GM12872 (cell line): Measurements from ENCODE around the gene MICAL2.

ENCODE experiments used
- TF ChIP-seq, protein P1 (sequence below): IDR thresholded peaks from 3 replicates; pipeline ENCODE4 v1.5.1; 2011; ENCODE audit warnings: low read depth, mild to moderate bottlenecking, low read length, moderate library complexity; ENCODE audit not compliant: insufficient read depth

MICAL2 gene

DNA sequence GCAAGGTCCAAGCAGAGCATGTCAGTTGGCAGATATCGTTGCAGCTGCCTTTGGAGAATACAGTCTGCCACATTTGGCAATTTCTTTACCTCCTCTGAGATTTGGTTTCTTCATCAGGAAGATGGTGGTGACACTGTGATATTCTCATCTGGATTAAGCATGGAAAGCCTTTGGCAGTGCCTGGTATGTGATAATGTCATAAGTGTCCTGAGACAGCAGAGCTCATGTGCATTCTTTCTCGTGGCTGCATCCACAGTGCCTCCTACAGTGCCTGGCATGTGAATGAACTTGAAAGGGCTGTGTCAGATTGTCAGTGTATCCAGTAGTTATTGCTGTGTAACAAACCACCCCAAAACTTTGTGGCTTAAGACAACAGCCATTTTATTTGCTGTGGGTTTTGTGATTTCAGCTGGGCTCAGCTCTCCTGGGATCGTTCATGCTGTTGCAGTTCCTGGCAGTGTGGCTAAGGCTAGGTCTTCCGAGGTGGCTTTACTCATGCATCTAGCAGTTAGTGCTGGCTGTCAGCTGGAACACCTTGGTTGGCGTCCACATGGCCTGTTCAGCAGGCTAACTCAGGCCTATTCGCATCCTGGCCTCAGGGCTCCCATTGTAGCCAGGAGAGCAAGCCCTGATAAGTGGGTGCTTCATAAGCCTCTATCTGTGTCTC lies 35.7 kb upstream of the MICAL2 start:
- TF ChIP-seq, protein P1, sequence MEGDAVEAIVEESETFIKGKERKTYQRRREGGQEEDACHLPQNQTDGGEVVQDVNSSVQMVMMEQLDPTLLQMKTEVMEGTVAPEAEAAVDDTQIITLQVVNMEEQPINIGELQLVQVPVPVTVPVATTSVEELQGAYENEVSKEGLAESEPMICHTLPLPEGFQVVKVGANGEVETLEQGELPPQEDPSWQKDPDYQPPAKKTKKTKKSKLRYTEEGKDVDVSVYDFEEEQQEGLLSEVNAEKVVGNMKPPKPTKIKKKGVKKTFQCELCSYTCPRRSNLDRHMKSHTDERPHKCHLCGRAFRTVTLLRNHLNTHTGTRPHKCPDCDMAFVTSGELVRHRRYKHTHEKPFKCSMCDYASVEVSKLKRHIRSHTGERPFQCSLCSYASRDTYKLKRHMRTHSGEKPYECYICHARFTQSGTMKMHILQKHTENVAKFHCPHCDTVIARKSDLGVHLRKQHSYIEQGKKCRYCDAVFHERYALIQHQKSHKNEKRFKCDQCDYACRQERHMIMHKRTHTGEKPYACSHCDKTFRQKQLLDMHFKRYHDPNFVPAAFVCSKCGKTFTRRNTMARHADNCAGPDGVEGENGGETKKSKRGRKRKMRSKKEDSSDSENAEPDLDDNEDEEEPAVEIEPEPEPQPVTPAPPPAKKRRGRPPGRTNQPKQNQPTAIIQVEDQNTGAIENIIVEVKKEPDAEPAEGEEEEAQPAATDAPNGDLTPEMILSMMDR: no peak

DNA sequence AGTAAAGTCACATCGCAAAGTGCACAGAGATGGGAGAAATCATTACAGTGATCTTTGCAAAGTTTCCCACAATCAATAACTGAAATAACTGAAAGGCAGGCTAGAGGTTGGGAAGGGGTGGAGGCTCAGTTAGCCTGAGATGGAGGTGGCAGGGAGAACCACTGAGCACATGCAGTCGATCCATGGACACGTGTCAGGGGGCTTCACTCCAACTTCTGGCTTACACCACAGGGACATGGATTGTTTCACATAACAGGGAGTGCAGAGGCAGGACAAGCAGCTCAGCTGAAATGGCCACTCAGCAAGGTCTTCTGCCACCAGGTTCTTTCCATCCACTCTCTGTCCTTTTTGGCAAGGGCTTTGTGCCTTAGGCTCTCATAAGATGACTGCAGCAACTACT lies 35.1 kb upstream of the MICAL2 start:
- TF ChIP-seq, protein P1: no peak

DNA sequence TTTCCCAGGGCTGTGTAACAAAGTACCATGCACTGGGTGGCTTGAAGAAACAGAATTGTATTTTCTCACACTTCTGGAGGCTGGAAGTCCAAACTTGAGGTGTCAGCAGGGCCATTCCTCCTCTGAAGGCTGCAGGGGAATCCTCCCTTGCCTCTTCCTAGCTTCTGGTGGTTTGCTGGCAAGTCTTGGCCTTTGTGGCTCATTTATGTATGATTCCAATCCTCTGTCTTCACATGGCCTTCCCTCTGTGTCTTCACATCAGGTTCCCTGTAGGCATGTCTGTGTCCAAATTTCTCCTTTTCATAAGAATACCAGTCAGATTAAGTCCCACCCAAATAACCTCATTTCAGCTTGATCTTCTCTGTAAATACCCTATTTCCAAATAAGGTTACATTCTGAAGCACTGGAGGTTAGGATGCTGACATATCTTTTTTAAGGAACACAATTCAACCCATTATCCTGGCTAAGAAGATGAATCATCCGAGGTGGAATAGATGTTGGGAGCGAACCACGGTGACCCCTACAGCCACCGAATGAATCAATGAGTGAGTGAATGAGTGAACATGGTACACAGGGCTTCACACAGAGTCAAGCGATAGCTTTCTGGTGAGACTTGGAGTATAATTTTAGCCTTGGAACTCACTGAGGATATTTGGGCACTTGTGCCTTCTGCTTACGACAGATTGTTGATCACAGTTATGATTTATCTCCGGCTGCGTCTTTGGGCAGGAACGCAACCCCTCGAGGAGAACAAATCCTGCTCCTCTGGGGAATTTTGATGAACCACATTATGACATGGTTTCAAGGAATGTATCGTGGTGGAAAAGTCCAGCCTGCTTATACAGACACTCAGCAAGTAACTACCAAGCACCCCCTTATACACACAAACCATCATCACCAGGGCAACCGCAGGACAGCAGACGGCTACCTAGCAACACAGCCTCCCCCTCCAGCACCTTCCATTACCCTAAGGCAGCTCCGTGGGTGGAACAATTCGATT lies 34.3 kb upstream of the MICAL2 start:
- TF ChIP-seq, protein P1: no peak

DNA sequence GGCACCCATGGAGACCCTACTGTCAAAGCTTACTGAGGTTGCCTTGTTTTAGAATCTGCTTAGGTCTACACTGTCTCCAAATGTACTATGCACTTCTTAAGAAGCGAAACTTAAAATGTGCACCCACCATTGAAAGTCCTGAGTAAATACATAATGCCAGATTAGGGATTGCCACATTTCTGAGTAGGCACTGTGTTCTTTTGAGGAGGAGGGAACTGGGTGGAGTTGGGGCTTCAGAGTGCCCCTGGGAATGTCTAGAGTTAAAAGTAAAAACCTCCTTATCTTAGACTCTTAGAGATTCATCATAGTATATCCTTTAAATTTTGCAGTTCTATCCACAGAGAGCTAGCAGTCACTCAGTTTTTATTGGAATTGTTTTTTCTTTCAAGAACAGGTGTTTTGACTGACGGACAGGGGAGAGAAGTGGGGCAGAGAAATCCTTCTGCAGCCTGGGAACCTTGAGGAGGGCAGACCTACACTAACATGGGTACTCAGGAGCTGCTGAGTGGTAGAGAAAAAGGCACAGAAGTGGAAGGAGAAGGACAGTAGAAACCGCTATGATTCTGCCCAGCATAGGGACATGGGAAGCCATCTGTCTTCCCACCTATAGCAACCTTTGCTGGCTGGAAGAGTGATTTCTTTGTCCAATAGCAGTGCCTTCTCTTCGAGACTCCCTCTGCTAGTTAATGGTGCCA lies 33.4 kb upstream of the MICAL2 start:
- TF ChIP-seq, protein P1: no peak

DNA sequence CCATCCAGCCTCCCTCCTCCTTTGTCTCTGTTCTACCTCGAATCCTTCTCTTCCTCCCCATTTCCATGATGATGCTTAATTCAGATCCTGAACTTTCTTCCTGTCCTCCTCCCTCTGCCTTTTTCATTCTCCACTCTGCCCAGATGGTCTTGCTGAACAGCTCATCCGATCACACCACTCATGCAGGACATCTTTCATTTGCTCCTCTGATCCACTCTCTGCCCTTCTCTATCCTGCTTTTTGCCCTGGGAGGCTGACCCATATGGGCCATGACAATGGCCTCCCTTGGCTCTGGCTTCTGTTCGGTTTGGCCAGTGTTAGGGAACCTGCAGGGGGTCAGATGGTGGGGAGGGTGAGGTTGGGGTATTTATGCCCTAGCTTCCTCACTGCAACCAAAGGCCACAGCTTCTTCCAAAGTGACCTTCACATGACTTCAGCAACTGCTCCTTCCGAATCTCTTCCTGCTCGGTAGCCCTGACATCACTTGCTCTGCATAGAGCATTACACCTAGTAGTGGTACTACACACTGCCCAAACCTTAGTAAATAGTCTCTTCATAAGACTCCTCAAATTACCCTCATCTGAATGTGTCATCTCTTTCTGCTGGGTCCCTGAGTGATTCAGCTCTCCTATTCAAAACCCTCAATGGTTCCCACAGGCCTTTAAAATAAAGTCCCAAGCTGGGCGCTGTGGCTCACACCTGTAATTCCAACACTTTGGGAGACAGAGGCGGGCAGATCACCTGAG lies 32.7 kb upstream of the MICAL2 start:
- TF ChIP-seq, protein P1: no peak

DNA sequence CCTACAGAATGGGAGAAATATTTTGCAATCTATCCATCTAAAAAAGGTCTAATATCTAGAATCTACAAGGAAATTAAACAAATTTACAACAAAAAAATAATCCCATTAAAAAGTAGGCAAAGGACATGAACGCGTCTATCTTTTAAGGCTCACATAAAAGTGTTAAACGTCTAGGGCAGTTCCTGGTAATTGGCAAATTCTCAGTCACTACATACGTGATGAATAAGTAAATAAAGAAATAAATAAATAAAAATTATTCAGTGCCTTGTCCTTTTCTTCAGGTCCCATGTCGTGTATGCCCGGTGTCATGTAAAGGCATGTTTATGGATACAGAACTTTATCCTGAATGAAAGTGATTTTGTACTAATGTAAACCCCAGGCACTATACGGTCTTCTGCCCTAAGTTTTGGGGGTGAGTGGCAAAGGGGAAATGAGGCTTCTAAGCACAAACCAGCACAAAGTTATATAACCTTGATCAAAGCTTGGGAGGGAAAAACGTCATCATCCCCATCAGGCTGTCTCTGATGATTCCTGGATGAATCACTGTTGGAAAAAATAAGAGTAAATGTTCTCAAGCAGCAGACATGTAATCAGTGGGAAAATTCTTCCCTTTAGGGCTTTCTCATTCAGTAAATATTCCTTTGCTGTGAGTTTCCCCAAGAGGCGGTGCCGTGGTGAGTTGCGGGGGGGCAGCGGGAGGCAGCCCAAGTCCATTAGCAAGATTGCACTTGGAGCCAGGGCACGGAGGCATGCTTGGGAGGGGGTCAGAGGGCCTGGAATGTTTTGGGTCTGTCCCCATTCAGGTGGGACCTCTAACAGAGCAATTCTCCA lies 30.4 kb upstream of the MICAL2 start:
- TF ChIP-seq, protein P1: no peak
